ENCODE measurements around the gene ITPKB. TPM values are rescaled to one million over a fixed set of nuclear protein-coding genes. Genes with fewer than 3 reads are reported as not detected.
A peak's percentile ranks its signal among the peaks of the same experiment; 100 is the strongest.
"Not testable (repeated sequence)": the region's sequence is repeated elsewhere in the genome, so short reads cannot be mapped to it uniquely, and the experiment has no call there.

The ITPKB gene
- total RNA-seq, 1 experiment from 2014 or later = 19.0 TPM

GRCh38 chr1:226647719-226648118 is 91.4 kb downstream of the ITPKB start:
- peaks cover 13% of the 10 kb centered on the region for H3K36me3 ChIP-seq

GRCh38 chr1:226646870-226647449 is 92.1 kb downstream of the ITPKB start:
- H3K9me3 ChIP-seq = no peaks in the 10 kb centered on the region
- H3K27me3 ChIP-seq = no peaks in the 10 kb centered on the region
- peaks cover 13% of the 10 kb centered on the region for H3K36me3 ChIP-seq
- no peak for DNase-seq
- no peak overlapping the region for H3K4me3 ChIP-seq

More at GRCh38 chr1:226647719-226648118, 91.4 kb downstream of the ITPKB start:
- H3K27me3 ChIP-seq = no peaks in the 10 kb centered on the region
- no peak for DNase-seq
- no peaks in the 10 kb centered on the region for H3K9me3 ChIP-seq
- no peak overlapping the region for H3K4me3 ChIP-seq

GRCh38 chr1:226646026-226646869 is 92.8 kb downstream of the ITPKB start:
- no peak overlapping the region for H3K4me3 ChIP-seq
- DNase-seq = no peak
- H3K9me3 ChIP-seq = no peaks in the 10 kb centered on the region
- peaks cover 13% of the 10 kb centered on the region for H3K36me3 ChIP-seq
- H3K27me3 ChIP-seq = no peaks in the 10 kb centered on the region

- Histone ChIP-seq H3K9me3 (no peaks in the 10 kb centered on the region), H3K4me3 (no peak overlapping the region), H3K36me3 (peaks cover 13% of the 10 kb centered on the region), H3K27me3 (no peaks in the 10 kb centered on the region)
- DNase-seq = no peak
These were observed 93.7 kb downstream of the ITPKB start for GRCh38 chr1:226645279-226645976.

GRCh38 chr1:226644541-226645176 is 94.4 kb downstream of the ITPKB start:
- no peaks in the 10 kb centered on the region for H3K27me3 ChIP-seq
- no peaks in the 10 kb centered on the region for H3K9me3 ChIP-seq
- H3K4me3 ChIP-seq = no peak overlapping the region
- no peak for DNase-seq
- H3K36me3 ChIP-seq = peaks cover 13% of the 10 kb centered on the region

GRCh38 chr1:226643611-226644540 is 95.2 kb downstream of the ITPKB start:
- H3K36me3 ChIP-seq = peaks cover 13% of the 10 kb centered on the region
- no peak for DNase-seq
- no peaks in the 10 kb centered on the region for H3K27me3 ChIP-seq
- no peaks in the 10 kb centered on the region for H3K9me3 ChIP-seq
- no peak overlapping the region for H3K4me3 ChIP-seq

- Histone ChIP-seq H3K9me3 (no peaks in the 10 kb centered on the region), H3K27me3 (no peaks in the 10 kb centered on the region), H3K4me3 (no peak overlapping the region), H3K36me3 (peaks cover 10% of the 10 kb centered on the region)
- DNase-seq = peak; percentile 38
These were observed 95.9 kb downstream of the ITPKB start for GRCh38 chr1:226643177-226643576.

- no peaks in the 10 kb centered on the region for H3K27me3 ChIP-seq
- DNase-seq = no peak
- no peaks in the 10 kb centered on the region for H3K9me3 ChIP-seq
These were observed 96.7 kb downstream of the ITPKB start for GRCh38 chr1:226642421-226642820.

GRCh38 chr1:226641671-226642231 is 97.3 kb downstream of the ITPKB start:
- H3K36me3 ChIP-seq = peaks cover 4% of the 10 kb centered on the region
- H3K27me3 ChIP-seq = no peaks in the 10 kb centered on the region
- no peak overlapping the region for H3K4me3 ChIP-seq
- no peaks in the 10 kb centered on the region for H3K9me3 ChIP-seq
- DNase-seq = no peak

More at GRCh38 chr1:226642421-226642820, 96.7 kb downstream of the ITPKB start:
- Histone ChIP-seq H3K36me3 (peaks cover 10% of the 10 kb centered on the region), H3K4me3 (no peak overlapping the region)

- H3K4me3 ChIP-seq = no peak overlapping the region
- no peaks in the 10 kb centered on the region for H3K27me3 ChIP-seq
- no peak for DNase-seq
- no peaks in the 10 kb centered on the region for H3K9me3 ChIP-seq
- H3K36me3 ChIP-seq = peaks cover 4% of the 10 kb centered on the region
These were observed 98.6 kb downstream of the ITPKB start for GRCh38 chr1:226640321-226641136.

GRCh38 chr1:226639631-226640061 is 99.4 kb downstream of the ITPKB start:
- no peaks in the 10 kb centered on the region; the same call in 1 of the 2 replicates for H3K36me3 ChIP-seq
- H3K4me3 ChIP-seq = no peak overlapping the region
- no peaks in the 10 kb centered on the region for H3K9me3 ChIP-seq
- no peaks in the 10 kb centered on the region for H3K27me3 ChIP-seq
- DNase-seq = no peak

GRCh38 chr1:226639206-226639605 is 99.9 kb downstream of the ITPKB start:
- not testable (repeated sequence) for H3K27me3 ChIP-seq, DNase-seq, H3K9me3 ChIP-seq, H3K4me3 ChIP-seq, H3K36me3 ChIP-seq

- DNase-seq = no peak
- no peaks in the 10 kb centered on the region for H3K27me3 ChIP-seq
- H3K9me3 ChIP-seq = no peaks in the 10 kb centered on the region
- peaks cover 7% of the 10 kb centered on the region for H3K36me3 ChIP-seq
- H3K4me3 ChIP-seq = no peak overlapping the region
These were observed 100.5 kb downstream of the ITPKB start for GRCh38 chr1:226638608-226639007.

- H3K36me3 ChIP-seq = peaks cover 8% of the 10 kb centered on the region
- no peaks in the 10 kb centered on the region for H3K9me3 ChIP-seq
- no peaks in the 10 kb centered on the region for H3K27me3 ChIP-seq
- H3K4me3 ChIP-seq = no peak overlapping the region
- no peak for DNase-seq
These were observed 101.0 kb downstream of the ITPKB start for GRCh38 chr1:226638001-226638601.
